ENCODE measurements around the gene MVP. TPM values are rescaled to one million over a fixed set of nuclear protein-coding genes. Genes with fewer than 3 reads are reported as not detected.
A peak's percentile ranks its signal among the peaks of the same experiment; 100 is the strongest.
"Not testable (repeated sequence)": the region's sequence is repeated elsewhere in the genome, so short reads cannot be mapped to it uniquely, and the experiment has no call there.

Gene MVP
- total RNA-seq, 6 experiments from 2014 or later = 234 to 296 (median 268) TPM

DNA sequence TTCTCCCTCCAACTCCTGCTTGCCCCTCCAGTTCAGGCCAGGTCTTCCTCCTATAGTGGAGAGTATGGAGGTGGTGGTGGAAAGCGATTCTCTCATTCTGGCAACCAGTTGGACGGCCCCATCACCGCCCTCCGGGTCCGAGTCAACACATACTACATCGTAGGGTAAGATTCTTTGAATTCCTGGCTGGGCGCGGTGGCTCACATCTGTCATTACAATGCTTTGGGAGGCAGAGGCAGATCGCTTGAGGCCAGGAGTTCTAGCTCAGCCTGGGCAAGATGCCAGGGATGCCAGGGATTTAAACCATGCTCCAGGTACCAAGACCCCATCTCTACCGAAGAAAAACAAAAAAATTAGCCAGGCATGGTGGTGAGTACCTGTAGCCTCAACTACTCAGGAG is 40.8 kb upstream of the MVP start:
- TF ChIP-seq, protein P1, sequence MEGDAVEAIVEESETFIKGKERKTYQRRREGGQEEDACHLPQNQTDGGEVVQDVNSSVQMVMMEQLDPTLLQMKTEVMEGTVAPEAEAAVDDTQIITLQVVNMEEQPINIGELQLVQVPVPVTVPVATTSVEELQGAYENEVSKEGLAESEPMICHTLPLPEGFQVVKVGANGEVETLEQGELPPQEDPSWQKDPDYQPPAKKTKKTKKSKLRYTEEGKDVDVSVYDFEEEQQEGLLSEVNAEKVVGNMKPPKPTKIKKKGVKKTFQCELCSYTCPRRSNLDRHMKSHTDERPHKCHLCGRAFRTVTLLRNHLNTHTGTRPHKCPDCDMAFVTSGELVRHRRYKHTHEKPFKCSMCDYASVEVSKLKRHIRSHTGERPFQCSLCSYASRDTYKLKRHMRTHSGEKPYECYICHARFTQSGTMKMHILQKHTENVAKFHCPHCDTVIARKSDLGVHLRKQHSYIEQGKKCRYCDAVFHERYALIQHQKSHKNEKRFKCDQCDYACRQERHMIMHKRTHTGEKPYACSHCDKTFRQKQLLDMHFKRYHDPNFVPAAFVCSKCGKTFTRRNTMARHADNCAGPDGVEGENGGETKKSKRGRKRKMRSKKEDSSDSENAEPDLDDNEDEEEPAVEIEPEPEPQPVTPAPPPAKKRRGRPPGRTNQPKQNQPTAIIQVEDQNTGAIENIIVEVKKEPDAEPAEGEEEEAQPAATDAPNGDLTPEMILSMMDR (IDR thresholded peaks at IDR 0.05) = no peak
- Mint-ChIP-seq H3K4me1 (ENCODE audit: low read depth) (peaks cover 15% of the 10 kb centered on the region), H3K4me3 (no peak overlapping the region), H3K27me3 (ENCODE audit: insufficient read depth) (peaks cover 36% of the 10 kb centered on the region), H3K9me3 (no peaks in the 10 kb centered on the region), H3K27ac (no peak overlapping the region), H3K36me3 (ENCODE audit: low read depth) (0 out of 2 replicates have a peak, but pooled peaks cover 5% of the 10 kb centered on the region)
- no peak for DNase-seq

DNA sequence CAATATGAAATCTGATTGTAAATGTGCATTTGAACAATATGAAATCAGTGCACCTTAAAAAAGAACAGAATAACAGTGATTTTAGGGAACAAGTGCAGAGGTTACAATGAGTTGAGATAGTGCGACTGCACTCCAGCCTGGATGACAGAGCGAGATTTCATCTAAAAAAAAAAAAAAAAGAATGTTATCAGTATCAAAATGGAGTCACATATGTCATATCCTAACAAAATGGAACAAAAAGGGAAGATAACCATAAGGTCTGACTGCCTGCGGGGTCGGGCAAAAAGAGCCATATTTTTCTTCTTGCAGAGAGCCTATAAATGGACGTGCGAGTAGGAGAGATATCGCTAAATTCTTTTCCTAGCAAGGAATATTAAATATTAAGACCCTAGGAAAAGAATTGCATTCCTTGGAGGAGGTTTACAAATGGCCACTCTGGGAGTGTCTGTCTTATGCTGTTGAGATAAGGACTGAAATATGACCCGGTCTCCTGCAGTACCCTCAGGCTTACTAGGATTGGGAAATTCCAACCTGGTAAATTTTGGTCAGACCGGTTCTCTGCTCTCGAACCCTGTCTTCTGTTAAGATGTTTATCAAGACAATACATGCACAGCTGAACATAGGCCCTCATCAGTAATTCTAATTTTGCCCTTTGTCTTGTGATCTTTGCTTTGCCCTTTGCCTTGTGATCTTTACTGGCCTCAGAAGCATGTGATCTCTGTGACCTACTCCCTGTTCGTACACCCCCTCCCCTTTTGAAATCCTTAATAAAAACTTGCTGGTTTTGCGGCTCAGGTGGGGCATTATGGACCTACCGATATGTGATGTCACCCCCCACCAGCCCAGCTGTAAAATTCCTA is 36.9 kb upstream of the MVP start:
- peaks cover 28% of the 10 kb centered on the region for H3K27me3 Mint-ChIP-seq (ENCODE audit: insufficient read depth)
- not testable (repeated sequence) for H3K9me3 Mint-ChIP-seq; H3K4me3 Mint-ChIP-seq; DNase-seq; H3K36me3 Mint-ChIP-seq (ENCODE audit: low read depth); H3K27ac Mint-ChIP-seq
- H3K4me1 Mint-ChIP-seq (ENCODE audit: low read depth) = peaks cover 13% of the 10 kb centered on the region

DNA sequence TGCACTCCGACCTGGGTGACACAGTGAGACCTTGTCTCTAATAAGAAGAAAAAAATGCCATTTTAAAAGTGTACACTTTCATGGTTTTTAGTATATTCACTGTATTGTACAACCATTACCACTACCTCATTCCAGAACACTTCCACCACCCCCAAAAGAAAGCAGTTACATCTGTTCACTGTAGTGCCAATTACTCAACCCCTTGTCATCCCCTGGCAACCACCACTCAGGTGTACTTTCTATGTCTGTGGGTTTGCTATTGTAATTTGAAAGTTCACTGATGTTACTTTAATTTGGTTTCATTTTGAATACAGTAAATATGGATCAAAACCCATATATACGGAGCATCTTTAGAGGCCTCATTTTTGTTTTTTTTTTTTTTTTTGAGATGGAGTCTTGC is 36.1 kb upstream of the MVP start:
- H3K9me3 Mint-ChIP-seq = no peaks in the 10 kb centered on the region
- 0 out of 2 replicates have a peak, but pooled peaks cover 5% of the 10 kb centered on the region for H3K36me3 Mint-ChIP-seq (ENCODE audit: low read depth)
- H3K27ac Mint-ChIP-seq = no peak overlapping the region
- H3K4me3 Mint-ChIP-seq = no peak overlapping the region
- TF ChIP-seq, protein P1 (IDR thresholded peaks at IDR 0.05) = no peak
- H3K27me3 Mint-ChIP-seq (ENCODE audit: insufficient read depth) = peaks cover 20% of the 10 kb centered on the region
- peaks cover 13% of the 10 kb centered on the region for H3K4me1 Mint-ChIP-seq (ENCODE audit: low read depth)
- DNase-seq = no peak

DNA sequence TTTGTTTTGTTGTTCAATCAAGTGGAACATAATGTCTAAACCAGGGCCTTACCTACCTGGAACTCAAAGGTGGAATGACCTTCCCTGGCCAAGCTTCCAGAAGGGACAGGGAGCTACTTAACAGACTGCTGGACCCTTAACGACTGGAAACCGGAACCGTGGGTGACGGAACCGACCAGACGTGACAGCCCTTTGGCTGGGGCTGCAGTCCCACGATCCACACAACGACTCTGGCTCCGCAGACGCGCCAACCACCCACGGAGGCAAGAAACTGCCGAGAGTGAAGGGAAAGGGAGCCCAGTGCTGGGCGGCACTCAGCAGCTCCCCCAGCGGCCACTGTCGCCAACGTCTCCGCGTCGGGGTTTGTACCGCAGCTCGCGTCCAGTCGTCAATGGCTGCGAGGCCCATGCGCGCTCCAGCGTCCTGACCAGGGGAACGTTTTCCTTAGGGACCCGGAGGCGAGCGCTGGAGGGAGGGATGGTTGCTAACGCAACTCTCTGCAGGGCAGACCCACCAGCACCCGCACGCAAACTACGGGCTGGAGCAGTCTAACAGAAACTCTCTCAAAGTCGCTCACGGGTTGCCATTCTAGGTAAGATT is 35.3 kb upstream of the MVP start:
- Mint-ChIP-seq H3K9me3 (no peaks in the 10 kb centered on the region), H3K4me1 (ENCODE audit: low read depth) (peaks cover 10% of the 10 kb centered on the region), H3K27ac (no peak overlapping the region), H3K27me3 (ENCODE audit: insufficient read depth) (peaks cover 12% of the 10 kb centered on the region), H3K36me3 (ENCODE audit: low read depth) (0 out of 2 replicates have a peak, but pooled peaks cover 5% of the 10 kb centered on the region), H3K4me3 (peak overlapping the region; percentile 67; the same call in 1 of the 2 replicates)
- DNase-seq = no peak
- TF ChIP-seq, protein P1 (IDR thresholded peaks at IDR 0.05) = peak; percentile 73

DNA sequence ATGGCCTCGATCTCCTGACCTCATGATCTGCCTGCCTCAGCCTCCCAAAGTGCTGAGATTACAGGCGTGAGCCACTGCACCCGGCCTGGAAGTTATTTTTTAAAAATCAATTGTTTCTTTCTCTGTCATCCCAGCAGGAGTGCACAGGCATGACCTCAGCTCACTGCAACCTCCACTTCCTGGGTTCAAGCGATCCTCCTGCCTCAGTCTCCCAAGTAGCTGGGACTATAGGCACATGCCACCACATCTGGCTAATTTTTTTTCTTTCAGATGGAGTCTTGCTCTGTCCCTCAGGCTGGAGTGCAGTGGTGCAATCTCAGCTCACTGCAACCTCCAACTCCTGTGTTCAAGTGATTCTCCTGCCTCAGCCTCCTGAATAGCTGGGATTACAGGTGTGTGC is 33.1 kb upstream of the MVP start:
- H3K9me3 Mint-ChIP-seq; H3K36me3 Mint-ChIP-seq (ENCODE audit: low read depth); H3K27me3 Mint-ChIP-seq (ENCODE audit: insufficient read depth); H3K27ac Mint-ChIP-seq; DNase-seq; H3K4me3 Mint-ChIP-seq: not testable (repeated sequence)
- peaks cover 20% of the 10 kb centered on the region for H3K4me1 Mint-ChIP-seq (ENCODE audit: low read depth)

DNA sequence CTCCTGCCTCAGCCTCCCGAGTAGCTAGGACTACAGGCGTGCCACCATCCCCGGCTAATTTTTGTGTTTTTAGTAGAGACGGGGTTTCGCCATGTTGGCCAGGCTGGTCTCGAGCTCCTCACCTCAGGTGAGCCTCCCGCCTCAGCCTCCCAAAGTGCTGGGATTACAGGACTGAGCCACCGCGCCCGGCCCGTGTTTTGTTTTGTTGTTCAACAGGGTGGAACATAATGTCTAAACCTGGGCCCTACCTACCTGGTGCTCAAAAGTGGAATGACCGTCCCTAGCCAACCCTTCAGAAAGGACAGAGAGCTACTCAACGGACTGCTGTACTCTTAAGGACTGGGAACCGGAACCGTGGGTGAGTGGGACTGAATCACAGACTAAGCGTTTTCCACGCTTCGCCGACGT is 30.5 kb upstream of the MVP start:
- peaks cover 6% of the 10 kb centered on the region; the same call in 1 of the 2 replicates for H3K36me3 Mint-ChIP-seq (ENCODE audit: low read depth)
- peak overlapping the region; percentile 99 for H3K4me3 Mint-ChIP-seq
- peak overlapping the region; percentile 92 for H3K27ac Mint-ChIP-seq
- H3K4me1 Mint-ChIP-seq (ENCODE audit: low read depth) = peaks cover 35% of the 10 kb centered on the region
- TF ChIP-seq, protein P1 (IDR thresholded peaks at IDR 0.05) = no peak
- H3K27me3 Mint-ChIP-seq (ENCODE audit: insufficient read depth) = no peaks in the 10 kb centered on the region; the same call in 1 of the 2 replicates
- DNase-seq = no peak
- no peaks in the 10 kb centered on the region for H3K9me3 Mint-ChIP-seq

Data from HFFc6 (cell line).